Liver (tissue), 9 donors: ENCODE data around the gene WDR20. TPM values are rescaled to one million over a fixed set of nuclear protein-coding genes. Genes with fewer than 3 reads are reported as not detected.
A peak's percentile ranks its signal among the peaks of the same experiment; 100 is the strongest.

ENCODE experiments used
- DNase-seq: peaks from one replicate; pipeline ENCODE4 v3.0.0-alpha.2; 2017; ENCODE audit warnings: low spot score
- H3K27ac ChIP-seq, 2 donors: one replicate each; pipeline ENCODE4 v1.7.0; 2013; ENCODE audit warnings: inconsistent platforms in 2 of 2, low read length in 2 of 2, control low read depth in 1 of 2, low read depth in 1 of 2, mild to moderate bottlenecking in 1 of 2
- H3K27me3 ChIP-seq, 4 donors: one replicate each; pipeline versions ENCODE4 v1.6.1 to v1.7.0; 2013; ENCODE audit warnings: low read length in 3 of 4, inconsistent platforms in 1 of 4, mild to moderate bottlenecking in 1 of 4, moderate library complexity in 1 of 4; ENCODE audit not compliant: control insufficient read depth in 4 of 4, insufficient read depth in 4 of 4
- H3K36me3 ChIP-seq, 4 donors: one replicate each; pipeline versions ENCODE4 v1.6.1 to v1.7.0; 2013; ENCODE audit warnings: low read length in 3 of 4, mild to moderate bottlenecking in 3 of 4, low read depth in 1 of 4, moderate library complexity in 1 of 4; ENCODE audit not compliant: control insufficient read depth in 4 of 4, insufficient read depth in 3 of 4
- H3K4me1 ChIP-seq, 4 donors: one replicate each; pipeline versions ENCODE4 v1.6.1 to v1.7.0; 2013; ENCODE audit warnings: low read length in 3 of 4, mild to moderate bottlenecking in 3 of 4, moderate library complexity in 1 of 4; ENCODE audit not compliant: control insufficient read depth in 4 of 4, insufficient read depth in 4 of 4
- H3K4me3 ChIP-seq, 3 donors: one replicate each; pipeline versions ENCODE4 v1.6.1 to v1.7.0; 2013; ENCODE audit warnings: low read length in 3 of 3, control low read depth in 1 of 3, low read depth in 1 of 3, mild to moderate bottlenecking in 1 of 3
- H3K9ac ChIP-seq, 2 donors: one replicate each; pipeline ENCODE4 v1.7.0; 2013; ENCODE audit warnings: low read length in 2 of 2, mild to moderate bottlenecking in 2 of 2, moderate library complexity in 2 of 2, control low read depth in 1 of 2, low read depth in 1 of 2
- H3K9me3 ChIP-seq, 4 donors: one replicate each; pipeline versions ENCODE4 v1.6.1 to v1.7.0; 2013; ENCODE audit warnings: low read length in 3 of 4; ENCODE audit not compliant: control insufficient read depth in 4 of 4
- ATF3 ChIP-seq: IDR thresholded peaks from 2 replicates; pipeline ENCODE4 v1.6.1; 2016; ENCODE audit warnings: antibody characterized with exemption
- EGR1 ChIP-seq, 2 donors: IDR thresholded peaks; 2 replicates each; pipeline ENCODE4 v1.6.1; 2016 to 2018; ENCODE audit warnings: antibody characterized with exemption in 2 of 2, low read depth in 2 of 2
- FOXA1 ChIP-seq: IDR thresholded peaks from 2 replicates; pipeline ENCODE4 v1.6.1; 2016; ENCODE audit warnings: antibody characterized with exemption
- FOXA2 ChIP-seq: IDR thresholded peaks from 2 replicates; pipeline ENCODE4 v1.6.1; 2016; ENCODE audit warnings: antibody characterized with exemption
- GABPA ChIP-seq, 2 donors: IDR thresholded peaks in 1 of 2; conservative IDR thresholded peaks in 1 of 2; 2 replicates each; pipeline ENCODE4 v1.6.1; 2016; ENCODE audit warnings: antibody characterized with exemption in 2 of 2, mild to moderate bottlenecking in 1 of 2, moderate library complexity in 1 of 2
- HNF4A ChIP-seq, 2 donors: conservative IDR thresholded peaks; 2 replicates each; pipeline ENCODE4 v1.6.1; 2016; ENCODE audit warnings: antibody characterized with exemption in 2 of 2, mild to moderate bottlenecking in 2 of 2
- JUND ChIP-seq, 2 donors: IDR thresholded peaks; 2 replicates each; pipeline ENCODE4 v1.6.1; 2016; ENCODE audit warnings: antibody characterized with exemption in 2 of 2
- MAX ChIP-seq: IDR thresholded peaks from 2 replicates; pipeline ENCODE4 v1.6.1; 2016; ENCODE audit warnings: antibody characterized with exemption
- NR2F2 ChIP-seq: IDR thresholded peaks from 2 replicates; pipeline ENCODE4 v1.6.1; 2016; ENCODE audit warnings: antibody characterized with exemption
- RXRA ChIP-seq, 2 donors: IDR thresholded peaks; 2 replicates each; pipeline ENCODE4 v1.6.1; 2017 to 2018; ENCODE audit warnings: antibody characterized with exemption in 2 of 2, mild to moderate bottlenecking in 1 of 2
- SP1 ChIP-seq: IDR thresholded peaks from 2 replicates; pipeline ENCODE4 v1.6.1; 2018; ENCODE audit warnings: antibody characterized with exemption, mild to moderate bottlenecking
- TAF1 ChIP-seq: conservative IDR thresholded peaks from 2 replicates; pipeline ENCODE4 v1.6.1; 2016; ENCODE audit warnings: antibody characterized with exemption, mild to moderate bottlenecking
- YY1 ChIP-seq: IDR thresholded peaks from 2 replicates; pipeline ENCODE4 v1.6.1; 2016; ENCODE audit warnings: antibody characterized with exemption, mild to moderate bottlenecking
- ZBTB33 ChIP-seq: IDR thresholded peaks from 2 replicates; pipeline ENCODE4 v1.6.1; 2016; ENCODE audit warnings: antibody characterized with exemption
- WGBS: extraction: QIAGEN DNeasy Blood & Tissue Kit; methylation state at CpG from one replicate; pipeline ENCODE4 v1.1.7; 2013; 5-methylcytosine and 5-hydroxymethylcytosine counted together
- polyA plus RNA-seq, 2 donors: library from polyadenylated mRNA; stranded (reverse) in 1 of 2; unstranded in 1 of 2; fragments of 200-250 nt in 1 of 2; fragments of >200 nt in 1 of 2; fragmentation: Nextera tagmentation in 1 of 2; extraction: Ambion mirVana in 1 of 2; gene quantifications; one replicate each; pipeline versions ENCODE4 v1.2.1 to v1.2.3, GENCODE V29; 2013 to 2015
- total RNA-seq, 2 donors: library from RNA; depleted of rRNA; stranded (reverse); fragments of >200 nt; gene quantifications; one replicate each; pipeline ENCODE4 v1.2.3, GENCODE V29; 2014
- donor health status: healthy.
- donor health status: healthy.
- donor health status: healthy.
- donor health status: healthy.
- donor health status: healthy.

WDR20 gene
- total and polyA plus RNA-seq, 4 donors, result 6.5 to 18.5 (median 11.0) TPM

GRCh38 chr14:102251161-102251560 is 111.5 kb downstream of the WDR20 start:
- Histone ChIP-seq H3K36me3 (no peaks in the 10 kb centered on the region), H3K4me3 (no peak overlapping the region), H3K27ac (no peak overlapping the region), H3K9me3 (no peaks in the 10 kb centered on the region), H3K9ac (no peak overlapping the region), H3K4me1 (no peaks in the 10 kb centered on the region), H3K27me3 (no peaks in the 10 kb centered on the region)
- DNase-seq, result no peak
- TF ChIP-seq SP1 (no peak), ZBTB33 (no peak), NR2F2 (no peak), HNF4A (conservative IDR thresholded peaks at IDR 0.05) (no peak), TAF1 (no peak)
- WGBS, result 95% methylated on average over 8 of the region's 8 CpGs

- H3K9me3 ChIP-seq, result no peaks in the 10 kb centered on the region
- DNase-seq, result no peak
- WGBS, result 89% methylated on average over 21 of the region's 21 CpGs
- H3K27me3 ChIP-seq, result no peaks in the 10 kb centered on the region
- no peak overlapping the region for H3K27ac ChIP-seq
- TF ChIP-seq ATF3 (no peak), RXRA (IDR thresholded peaks at IDR 0.05) (peak in 1 of 2 donors; percentile 10), FOXA2 (no peak), MAX (no peak), NR2F2 (peak; percentile 21)
- H3K36me3 ChIP-seq, result no peaks in the 10 kb centered on the region
- H3K4me3 ChIP-seq, result no peak overlapping the region
- H3K9ac ChIP-seq, result no peak overlapping the region
- H3K4me1 ChIP-seq, result no peaks in the 10 kb centered on the region
Measured at GRCh38 chr14:102252834-102253801, 113.4 kb downstream of the WDR20 start.

- H3K4me3 ChIP-seq, result no peak overlapping the region
- H3K27me3 ChIP-seq, result no peaks in the 10 kb centered on the region
- no peaks in the 10 kb centered on the region for H3K9me3 ChIP-seq
- no peak for TF ChIP-seq ATF3
- no peak for TF ChIP-seq YY1
- no peak for TF ChIP-seq JUND (IDR thresholded peaks at IDR 0.05)
- no peak for TF ChIP-seq EGR1 (IDR thresholded peaks at IDR 0.05; ENCODE audit: low read depth in 2 of 2)
- TF ChIP-seq TAF1, result no peak
- no peak for TF ChIP-seq FOXA1
- no peak for TF ChIP-seq GABPA (IDR thresholded peaks at IDR 0.05 in 1 of 2, conservative IDR thresholded peaks at IDR 0.05 in 1 of 2)
- no peaks in the 10 kb centered on the region for H3K36me3 ChIP-seq
- 82% methylated on average over 9 of the region's 9 CpGs for whole genome bisulfite sequencing
- H3K9ac ChIP-seq, result no peak overlapping the region
- no peak for DNase-seq
- no peak overlapping the region for H3K27ac ChIP-seq
- H3K4me1 ChIP-seq, result no peaks in the 10 kb centered on the region
Measured at GRCh38 chr14:102255401-102256190, 115.9 kb downstream of the WDR20 start.
